ENCODE results near the gene TSPOAP1.
"Not testable (repeated sequence)": the region's sequence is repeated elsewhere in the genome, so short reads cannot be mapped to it uniquely, and the experiment has no call there.

TSPOAP1 gene

GRCh38 chr17:58362368-58363014 lies 33.9 kb upstream of the TSPOAP1 start:
- no peak for DNase-seq

GRCh38 chr17:58360296-58361063 lies 31.9 kb upstream of the TSPOAP1 start:
- DNase-seq: no peak

- DNase-seq: no peak
Observed at GRCh38 chr17:58358408-58359172, 30.0 kb upstream of the TSPOAP1 start.

- no peak for DNase-seq
Observed at GRCh38 chr17:58357312-58358297, 29.0 kb upstream of the TSPOAP1 start.

GRCh38 chr17:58356231-58356630 lies 27.6 kb upstream of the TSPOAP1 start:
- no peak for DNase-seq

- no peak for DNase-seq
Observed at GRCh38 chr17:58354541-58355216, 26.1 kb upstream of the TSPOAP1 start.

- DNase-seq: no peak
Observed at GRCh38 chr17:58353389-58353825, 24.8 kb upstream of the TSPOAP1 start.

GRCh38 chr17:58352596-58353388 lies 24.2 kb upstream of the TSPOAP1 start:
- DNase-seq: no peak

- peak; percentile 85 for DNase-seq
Observed at GRCh38 chr17:58351831-58352595, 23.4 kb upstream of the TSPOAP1 start, which contains the start of gene SUPT4H1. Gene SUPT4H1 (minus strand): TSS chr17:58352201. CDS start chr17:58352135, 66 bp downstream.

GRCh38 chr17:58351182-58351581 lies 22.6 kb upstream of the TSPOAP1 start:
- DNase-seq: no peak

- DNase-seq: no peak
Observed at GRCh38 chr17:58348038-58348437, 19.4 kb upstream of the TSPOAP1 start.

- DNase-seq: no peak
Observed at GRCh38 chr17:58345500-58345899, 16.9 kb upstream of the TSPOAP1 start.

- DNase-seq: peak; percentile 50
Observed at GRCh38 chr17:58344791-58345157, 16.2 kb upstream of the TSPOAP1 start.

GRCh38 chr17:58344047-58344790 lies 15.6 kb upstream of the TSPOAP1 start:
- peak; percentile 78 for DNase-seq

GRCh38 chr17:58343131-58343530 lies 14.5 kb upstream of the TSPOAP1 start:
- DNase-seq: no peak

- no peak for DNase-seq
Observed at GRCh38 chr17:58341861-58342475, 13.4 kb upstream of the TSPOAP1 start.

- DNase-seq: not testable (repeated sequence)
Observed at GRCh38 chr17:58341136-58341860, 12.7 kb upstream of the TSPOAP1 start.

GRCh38 chr17:58340405-58340876 lies 11.8 kb upstream of the TSPOAP1 start:
- no peak for DNase-seq
